Measurements from ENCODE around the gene DDX51. TPM values are rescaled to one million over a fixed set of nuclear protein-coding genes. Genes with fewer than 3 reads are reported as not detected.

The DDX51 gene
- total and polyA plus RNA-seq, 2 experiments from 2014 or later, result 3.7 to 7.5 TPM

DNA sequence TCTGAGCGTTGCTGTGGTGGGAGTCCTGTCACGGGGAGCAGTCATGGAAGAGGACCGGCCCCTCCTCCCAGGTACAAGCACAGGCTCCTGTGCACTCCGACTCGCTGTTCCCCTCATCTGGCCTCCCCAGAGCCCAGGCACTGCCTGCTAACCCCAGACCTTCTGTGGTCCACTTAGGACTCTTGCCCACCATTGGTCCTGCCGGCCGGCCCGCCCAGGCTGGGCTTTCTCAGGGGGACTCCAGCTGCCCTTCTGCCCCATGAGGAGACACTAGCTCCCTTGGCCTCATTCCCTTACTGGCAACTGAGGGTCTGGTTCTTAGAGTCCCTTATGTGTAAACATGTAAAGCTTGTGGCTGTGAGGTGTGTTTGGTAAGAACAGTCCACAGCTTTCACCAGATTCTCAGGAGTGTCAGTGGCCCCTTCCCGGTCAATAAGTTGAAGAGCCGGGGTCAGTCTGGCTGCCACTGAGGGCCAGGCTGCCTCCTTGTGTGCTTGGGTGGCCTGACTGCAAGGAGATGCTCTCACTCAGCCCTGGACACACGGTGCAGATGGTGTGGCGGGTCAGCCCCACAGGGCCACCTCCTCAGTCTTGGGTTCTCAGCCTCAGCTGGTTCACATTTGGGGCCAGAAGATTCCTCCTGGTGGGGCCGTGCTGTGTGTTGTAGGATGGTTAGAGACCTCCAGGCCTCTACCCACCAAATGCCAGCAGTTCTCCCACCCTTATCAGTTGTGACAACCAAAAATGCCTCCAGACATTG, 43.6 kb downstream of the DDX51 start:
- Histone ChIP-seq H4K20me1 (ENCODE audit: insufficient read depth) (no peaks in the 10 kb centered on the region), H3K9me2 (ENCODE audit: insufficient read depth) (no peaks in the 10 kb centered on the region), H3F3A (ENCODE audit: insufficient read depth) (no peaks in the 10 kb centered on the region), H3K27me3 (replicated peaks; ENCODE audit: insufficient read depth) (no peaks in the 10 kb centered on the region), H3K27ac (no peak overlapping the region), H3K4me1 (ENCODE audit: insufficient read depth) (no peaks in the 10 kb centered on the region), H2AFZ (no peak overlapping the region), H3K9ac (no peak overlapping the region), H3K36me3 (ENCODE audit: low read depth) (peaks cover 12% of the 10 kb centered on the region; the same call in 1 of the 2 replicates), H3K4me3 (no peak overlapping the region), H3K79me2 (ENCODE audit: insufficient read depth) (peaks cover 57% of the 10 kb centered on the region), H3K9me3 (ENCODE audit: low read depth) (no peaks in the 10 kb centered on the region), H3K4me2 (ENCODE audit: unreplicated experiment) (no peak overlapping the region)
- no peak for DNase-seq
- WGBS, 2 experiments (ENCODE audit: low coverage in 1 of 2, low lambda C conversion rate in 2 of 2, missing lambda C conversion rate in 2 of 2), result 88 to 94% methylated on average over 12 to 13 of the region's 13 CpGs
- no peak for TF ChIP-seq EZH2 (IDR thresholded peaks at IDR 0.05; ENCODE audit: insufficient read depth, poor library complexity, severe bottlenecking)
- TF ChIP-seq EZH2phosphoT487 (IDR thresholded peaks at IDR 0.05; ENCODE audit: insufficient read depth, low read depth), result no peak
- in situ Hi-C loops (cut with MboI), result no loop called here

DNA sequence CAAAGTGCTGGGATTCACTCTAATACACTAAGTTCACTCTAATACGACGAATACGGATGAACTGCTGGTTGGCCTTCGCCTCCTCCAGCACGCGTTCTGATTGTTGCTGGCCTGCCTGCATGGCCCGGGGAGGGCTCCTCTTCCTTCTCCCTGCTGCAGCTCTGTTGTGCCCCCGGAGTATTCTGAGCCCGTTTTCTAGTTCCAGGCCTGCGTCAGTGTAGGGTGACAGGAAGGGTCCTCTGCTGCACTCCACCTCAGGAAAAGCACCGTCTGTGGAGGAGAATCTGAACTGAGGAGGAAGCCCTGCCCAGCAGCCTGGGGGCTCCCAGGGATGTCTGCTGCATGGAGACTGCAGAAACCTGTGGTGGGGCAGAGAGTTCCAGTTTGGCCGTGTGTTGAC, 44.4 kb downstream of the DDX51 start:
- no peaks in the 10 kb centered on the region for H3K9me2 ChIP-seq (ENCODE audit: insufficient read depth)
- no peak overlapping the region for H3K4me2 ChIP-seq (ENCODE audit: unreplicated experiment)
- H3K36me3 ChIP-seq (ENCODE audit: low read depth), result 0 out of 2 replicates have a peak, but pooled peaks cover 8% of the 10 kb centered on the region
- no peak for DNase-seq
- H3K4me3 ChIP-seq, result no peak overlapping the region
- no peaks in the 10 kb centered on the region for H3K27me3 ChIP-seq (replicated peaks; ENCODE audit: insufficient read depth)
- no peak overlapping the region for H2AFZ ChIP-seq
- in situ Hi-C loops (cut with MboI), result no loop called here
- no peaks in the 10 kb centered on the region for H4K20me1 ChIP-seq (ENCODE audit: insufficient read depth)
- H3K9ac ChIP-seq, result no peak overlapping the region
- H3K9me3 ChIP-seq (ENCODE audit: low read depth), result no peaks in the 10 kb centered on the region
- WGBS, 2 experiments (ENCODE audit: low coverage in 1 of 2, low lambda C conversion rate in 2 of 2, missing lambda C conversion rate in 2 of 2), result 94% methylated on average over 12 of the region's 12 CpGs
- H3K79me2 ChIP-seq (ENCODE audit: insufficient read depth), result peaks cover 60% of the 10 kb centered on the region
- no peak overlapping the region for H3K27ac ChIP-seq
- no peaks in the 10 kb centered on the region for H3F3A ChIP-seq (ENCODE audit: insufficient read depth)
- H3K4me1 ChIP-seq (ENCODE audit: insufficient read depth), result no peaks in the 10 kb centered on the region
- TF ChIP-seq EZH2phosphoT487 (IDR thresholded peaks at IDR 0.05; ENCODE audit: insufficient read depth, low read depth) (no peak), EZH2 (IDR thresholded peaks at IDR 0.05; ENCODE audit: insufficient read depth, poor library complexity, severe bottlenecking) (no peak)

DNA sequence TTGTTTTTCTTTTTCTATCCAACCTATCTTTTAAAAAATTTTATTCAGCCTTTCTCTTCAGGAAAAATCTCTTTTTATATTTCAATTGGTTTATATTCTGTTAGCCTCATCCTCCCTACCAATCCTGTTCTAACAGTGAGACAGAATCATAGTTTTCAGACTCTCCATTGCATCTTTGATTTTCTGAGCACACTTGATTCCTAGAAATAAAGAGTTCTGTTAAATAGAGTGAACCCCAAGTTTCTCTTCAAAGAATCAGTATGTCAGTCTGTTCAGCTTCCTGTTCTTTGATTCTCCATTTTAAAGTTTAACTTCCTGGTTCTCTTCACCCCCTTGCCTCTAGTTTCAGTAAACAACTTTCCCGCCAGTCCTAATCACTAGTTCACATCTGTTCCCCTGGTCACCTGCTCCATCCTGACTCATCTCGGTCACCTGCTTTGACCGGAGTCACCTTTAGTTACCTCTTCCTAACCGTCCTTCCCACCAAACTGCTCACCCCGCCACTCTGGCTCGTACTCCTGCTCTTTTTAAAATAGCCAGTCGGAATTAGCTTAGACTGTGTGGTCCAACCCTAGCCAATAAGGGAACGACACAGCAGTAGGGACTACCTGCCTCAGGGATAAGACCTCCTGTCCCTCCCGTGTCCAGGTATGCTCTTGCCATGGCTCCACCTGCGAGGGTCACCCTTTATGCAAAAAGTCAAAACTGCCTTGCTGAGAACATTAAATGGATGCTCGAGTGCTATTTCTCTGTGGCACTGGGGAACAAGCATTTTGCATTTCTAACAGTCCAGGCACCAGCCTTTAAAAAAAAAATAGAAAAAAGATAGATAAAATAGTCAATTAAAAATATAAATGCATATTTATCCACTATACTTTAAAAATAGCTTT, 48.4 kb downstream of the DDX51 start:
- H3K4me2 ChIP-seq (ENCODE audit: unreplicated experiment), result no peak overlapping the region
- H3K4me1 ChIP-seq (ENCODE audit: insufficient read depth), result no peaks in the 10 kb centered on the region
- no peak overlapping the region for H3K4me3 ChIP-seq
- no peaks in the 10 kb centered on the region for H3K27me3 ChIP-seq (replicated peaks; ENCODE audit: insufficient read depth)
- DNase-seq, result no peak
- H3K9me3 ChIP-seq (ENCODE audit: low read depth), result no peaks in the 10 kb centered on the region
- peaks cover 85% of the 10 kb centered on the region for H3K79me2 ChIP-seq (ENCODE audit: insufficient read depth)
- WGBS, 2 experiments (ENCODE audit: low coverage in 1 of 2, low lambda C conversion rate in 2 of 2, missing lambda C conversion rate in 2 of 2), result 96 to 97% methylated on average over 11 of the region's 11 CpGs
- H2AFZ ChIP-seq, result no peak overlapping the region
- in situ Hi-C loops (cut with MboI), result no loop called here
- 0 out of 2 replicates have a peak, but pooled peaks cover 26% of the 10 kb centered on the region for H3K36me3 ChIP-seq (ENCODE audit: low read depth)
- H4K20me1 ChIP-seq (ENCODE audit: insufficient read depth), result no peaks in the 10 kb centered on the region
- no peak overlapping the region for H3K27ac ChIP-seq
- H3F3A ChIP-seq (ENCODE audit: insufficient read depth), result peaks cover 11% of the 10 kb centered on the region
- no peaks in the 10 kb centered on the region for H3K9me2 ChIP-seq (ENCODE audit: insufficient read depth)
- no peak overlapping the region for H3K9ac ChIP-seq
- TF ChIP-seq EZH2phosphoT487 (IDR thresholded peaks at IDR 0.05; ENCODE audit: insufficient read depth, low read depth) (no peak), EZH2 (IDR thresholded peaks at IDR 0.05; ENCODE audit: insufficient read depth, poor library complexity, severe bottlenecking) (no peak)

DNA sequence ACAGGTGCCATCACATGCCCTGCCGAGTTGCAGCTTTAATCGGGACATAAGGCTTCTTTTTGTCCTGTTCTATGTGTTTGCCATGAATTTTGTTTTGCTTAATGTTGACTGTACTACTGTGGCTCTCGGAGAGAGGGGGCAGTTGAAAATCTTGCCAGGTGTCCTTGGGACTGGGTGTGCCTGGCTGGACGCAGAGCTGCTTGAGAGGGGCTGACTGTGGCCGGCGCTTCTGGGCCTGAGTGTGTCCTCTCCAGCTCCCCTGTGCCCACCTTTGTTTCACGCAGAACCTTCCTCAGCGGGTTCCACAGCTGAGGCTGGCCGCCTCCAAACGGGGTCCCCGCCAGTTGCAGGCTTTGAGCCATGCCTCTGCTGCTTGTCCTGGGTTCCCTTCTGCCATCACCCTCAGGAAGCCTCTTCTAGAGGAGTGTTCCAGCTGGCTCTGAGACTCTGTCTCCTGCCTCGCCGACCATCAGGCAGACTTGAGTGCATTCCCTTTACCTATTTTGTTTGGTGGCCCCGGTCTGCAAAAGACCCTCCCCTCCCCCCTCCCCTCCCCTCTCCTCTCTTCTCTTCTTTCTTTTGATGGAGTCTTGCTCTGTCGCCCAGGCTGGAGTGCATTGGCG, 49.7 kb downstream of the DDX51 start:
- in situ Hi-C loops (cut with MboI), result no loop called here
- H2AFZ ChIP-seq, result no peak overlapping the region
- DNase-seq, result no peak
- H3F3A ChIP-seq (ENCODE audit: insufficient read depth), result peaks cover 17% of the 10 kb centered on the region
- H3K27me3 ChIP-seq (replicated peaks; ENCODE audit: insufficient read depth), result no peaks in the 10 kb centered on the region
- no peaks in the 10 kb centered on the region for H3K4me1 ChIP-seq (ENCODE audit: insufficient read depth)
- WGBS, 2 experiments (ENCODE audit: low coverage in 1 of 2, low lambda C conversion rate in 2 of 2, missing lambda C conversion rate in 2 of 2), result 94 to 100% methylated on average over 15 to 16 of the region's 16 CpGs
- no peak for TF ChIP-seq EZH2phosphoT487 (IDR thresholded peaks at IDR 0.05; ENCODE audit: insufficient read depth, low read depth)
- no peak for TF ChIP-seq EZH2 (IDR thresholded peaks at IDR 0.05; ENCODE audit: insufficient read depth, poor library complexity, severe bottlenecking)
- no peaks in the 10 kb centered on the region for H3K9me3 ChIP-seq (ENCODE audit: low read depth)
- no peak overlapping the region for H3K27ac ChIP-seq
- H4K20me1 ChIP-seq (ENCODE audit: insufficient read depth), result no peaks in the 10 kb centered on the region
- no peak overlapping the region for H3K9ac ChIP-seq
- no peak overlapping the region for H3K4me2 ChIP-seq (ENCODE audit: unreplicated experiment)
- H3K4me3 ChIP-seq, result no peak overlapping the region
- H3K9me2 ChIP-seq (ENCODE audit: insufficient read depth), result no peaks in the 10 kb centered on the region
- 0 out of 2 replicates have a peak, but pooled peaks cover 30% of the 10 kb centered on the region for H3K36me3 ChIP-seq (ENCODE audit: low read depth)
- H3K79me2 ChIP-seq (ENCODE audit: insufficient read depth), result peaks cover 94% of the 10 kb centered on the region
